ENCODE data around the gene ZNF132. TPM values are rescaled to one million over a fixed set of nuclear protein-coding genes. Genes with fewer than 3 reads are reported as not detected.
A peak's percentile ranks its signal among the peaks of the same experiment; 100 is the strongest.

Gene ZNF132
- total RNA-seq, 4 donors from 2014 or later = 2.2 to 4.5 (median 2.8) TPM

DNA sequence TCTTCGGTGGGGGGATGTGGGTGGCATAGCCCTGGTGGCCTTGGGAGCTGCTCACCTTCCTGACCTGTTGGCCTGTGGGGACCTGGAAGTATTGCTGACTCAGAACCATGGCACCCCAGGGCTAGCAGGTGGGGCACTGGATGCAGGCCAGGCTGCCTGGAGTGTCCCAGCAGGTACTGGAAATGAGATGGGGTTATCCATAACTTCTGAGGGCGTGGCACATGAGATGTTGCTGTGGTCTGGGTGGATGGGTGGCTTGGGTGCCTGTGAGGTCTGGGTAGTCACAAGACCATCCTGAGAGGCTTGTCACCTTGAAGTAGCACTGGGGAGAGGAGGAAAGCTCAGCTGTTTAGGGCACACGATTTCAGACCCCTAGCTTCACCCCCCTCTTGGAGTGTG is 45.1 kb downstream of the ZNF132 start:
- 48 to 55% methylated on average over 3 of the region's 3 CpGs for WGBS, 2 donors
- intact Hi-C loops (cut with DNase I; ENCODE audit: low total_unique reads) = no loop called here
- DNase-seq (ENCODE audit: low spot score in 2 of 2) = no peak
- H3K4me3 ChIP-seq (ENCODE audit: low read depth, poor library complexity, severe bottlenecking) = no peak overlapping the region
- TF ChIP-seq POLR2A (IDR thresholded peaks at IDR 0.05) = no peak
- TF ChIP-seq, protein P1, sequence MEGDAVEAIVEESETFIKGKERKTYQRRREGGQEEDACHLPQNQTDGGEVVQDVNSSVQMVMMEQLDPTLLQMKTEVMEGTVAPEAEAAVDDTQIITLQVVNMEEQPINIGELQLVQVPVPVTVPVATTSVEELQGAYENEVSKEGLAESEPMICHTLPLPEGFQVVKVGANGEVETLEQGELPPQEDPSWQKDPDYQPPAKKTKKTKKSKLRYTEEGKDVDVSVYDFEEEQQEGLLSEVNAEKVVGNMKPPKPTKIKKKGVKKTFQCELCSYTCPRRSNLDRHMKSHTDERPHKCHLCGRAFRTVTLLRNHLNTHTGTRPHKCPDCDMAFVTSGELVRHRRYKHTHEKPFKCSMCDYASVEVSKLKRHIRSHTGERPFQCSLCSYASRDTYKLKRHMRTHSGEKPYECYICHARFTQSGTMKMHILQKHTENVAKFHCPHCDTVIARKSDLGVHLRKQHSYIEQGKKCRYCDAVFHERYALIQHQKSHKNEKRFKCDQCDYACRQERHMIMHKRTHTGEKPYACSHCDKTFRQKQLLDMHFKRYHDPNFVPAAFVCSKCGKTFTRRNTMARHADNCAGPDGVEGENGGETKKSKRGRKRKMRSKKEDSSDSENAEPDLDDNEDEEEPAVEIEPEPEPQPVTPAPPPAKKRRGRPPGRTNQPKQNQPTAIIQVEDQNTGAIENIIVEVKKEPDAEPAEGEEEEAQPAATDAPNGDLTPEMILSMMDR (IDR thresholded peaks at IDR 0.05) = no peak

DNA sequence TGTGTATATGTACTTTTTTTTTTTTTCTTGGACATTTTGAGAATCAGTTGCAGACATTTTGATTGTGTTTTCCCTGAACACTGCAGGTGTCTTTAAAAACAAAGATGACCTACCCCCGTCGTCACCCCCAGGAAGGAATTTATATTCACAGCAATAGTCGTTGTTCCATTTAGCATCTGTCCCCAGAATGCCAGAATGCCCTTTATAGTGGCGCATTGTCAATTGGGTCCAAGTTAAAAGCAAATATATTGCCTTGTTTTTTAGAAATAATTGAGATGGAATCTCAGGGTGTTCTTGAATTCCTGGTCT is 46.3 kb downstream of the ZNF132 start:
- WGBS, 2 donors = 83 to 86% methylated on average over 4 of the region's 4 CpGs

DNA sequence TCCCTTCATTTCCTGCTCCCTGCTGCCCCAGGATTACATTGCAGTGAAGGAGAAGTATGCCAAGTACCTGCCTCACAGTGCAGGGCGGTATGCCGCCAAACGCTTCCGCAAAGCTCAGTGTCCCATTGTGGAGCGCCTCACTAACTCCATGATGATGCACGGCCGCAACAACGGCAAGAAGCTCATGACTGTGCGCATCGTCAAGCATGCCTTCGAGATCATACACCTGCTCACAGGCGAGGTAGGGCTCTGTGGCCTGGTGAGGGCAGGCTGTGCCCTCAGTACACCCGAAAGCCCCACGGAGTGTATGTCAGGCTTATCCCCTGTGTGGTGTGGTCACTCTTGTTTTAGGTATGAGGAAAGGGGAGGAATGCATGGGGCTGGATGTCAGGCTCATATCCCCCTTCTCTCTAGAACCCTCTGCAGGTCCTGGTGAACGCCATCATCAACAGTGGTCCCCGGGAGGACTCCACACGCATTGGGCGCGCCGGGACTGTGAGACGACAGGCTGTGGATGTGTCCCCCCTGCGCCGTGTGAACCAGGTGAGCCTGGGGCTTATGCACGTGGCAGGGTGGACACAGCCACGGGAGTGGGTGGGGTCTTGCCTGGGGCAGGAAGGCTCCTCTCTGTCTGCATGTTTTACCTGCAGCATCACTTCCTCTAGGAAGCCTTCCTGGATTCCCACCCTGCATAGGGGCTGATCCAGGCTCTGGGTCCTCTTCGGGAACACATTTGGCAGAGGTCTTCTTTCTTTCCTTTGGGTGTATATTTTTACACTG is 46.8 kb downstream of the ZNF132 start:
- intact Hi-C loops (cut with DNase I; ENCODE audit: low total_unique reads) = no loop called here
- no peak for TF ChIP-seq POLR2A (IDR thresholded peaks at IDR 0.05)
- TF ChIP-seq, protein P1 (IDR thresholded peaks at IDR 0.05) = no peak
- WGBS, 2 donors = 88 to 91% methylated on average over 26 of the region's 26 CpGs
- DNase-seq (ENCODE audit: low spot score in 2 of 2) = no peak
- H3K4me3 ChIP-seq (ENCODE audit: low read depth, poor library complexity, severe bottlenecking) = no peak overlapping the region

More for the DNA sequence above, 46.3 kb downstream of the ZNF132 start:
- no peak for TF ChIP-seq POLR2A (IDR thresholded peaks at IDR 0.05)
- TF ChIP-seq, protein P1 (IDR thresholded peaks at IDR 0.05) = no peak
- H3K4me3 ChIP-seq (ENCODE audit: low read depth, poor library complexity, severe bottlenecking) = no peak overlapping the region
- intact Hi-C loops (cut with DNase I; ENCODE audit: low total_unique reads) = no loop called here
- DNase-seq (ENCODE audit: low spot score in 2 of 2) = no peak

DNA sequence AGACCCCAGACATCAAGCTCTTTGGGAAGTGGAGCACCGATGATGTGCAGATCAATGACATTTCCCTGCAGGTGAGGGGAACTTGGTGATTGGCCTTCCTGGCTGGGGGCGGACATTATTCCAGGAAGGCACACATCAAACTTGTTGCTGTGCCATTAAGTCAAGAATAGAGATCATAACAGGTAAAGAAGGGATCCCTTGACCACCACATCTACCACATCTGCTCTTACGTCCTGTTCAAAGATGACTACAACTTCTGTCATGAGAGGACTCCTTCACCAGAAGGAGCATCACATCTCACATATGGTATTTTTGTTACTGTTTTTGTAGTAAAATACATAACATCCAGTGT is 51.8 kb downstream of the ZNF132 start:
- 75 to 82% methylated on average over 3 of the region's 3 CpGs for WGBS, 2 donors
- intact Hi-C loops (cut with DNase I; ENCODE audit: low total_unique reads) = no loop called here
- TF ChIP-seq, protein P1 (IDR thresholded peaks at IDR 0.05) = no peak
- no peak for TF ChIP-seq POLR2A (IDR thresholded peaks at IDR 0.05)
- no peak overlapping the region for H3K4me3 ChIP-seq (ENCODE audit: low read depth, poor library complexity, severe bottlenecking)
- no peak for DNase-seq (ENCODE audit: low spot score in 2 of 2)

DNA sequence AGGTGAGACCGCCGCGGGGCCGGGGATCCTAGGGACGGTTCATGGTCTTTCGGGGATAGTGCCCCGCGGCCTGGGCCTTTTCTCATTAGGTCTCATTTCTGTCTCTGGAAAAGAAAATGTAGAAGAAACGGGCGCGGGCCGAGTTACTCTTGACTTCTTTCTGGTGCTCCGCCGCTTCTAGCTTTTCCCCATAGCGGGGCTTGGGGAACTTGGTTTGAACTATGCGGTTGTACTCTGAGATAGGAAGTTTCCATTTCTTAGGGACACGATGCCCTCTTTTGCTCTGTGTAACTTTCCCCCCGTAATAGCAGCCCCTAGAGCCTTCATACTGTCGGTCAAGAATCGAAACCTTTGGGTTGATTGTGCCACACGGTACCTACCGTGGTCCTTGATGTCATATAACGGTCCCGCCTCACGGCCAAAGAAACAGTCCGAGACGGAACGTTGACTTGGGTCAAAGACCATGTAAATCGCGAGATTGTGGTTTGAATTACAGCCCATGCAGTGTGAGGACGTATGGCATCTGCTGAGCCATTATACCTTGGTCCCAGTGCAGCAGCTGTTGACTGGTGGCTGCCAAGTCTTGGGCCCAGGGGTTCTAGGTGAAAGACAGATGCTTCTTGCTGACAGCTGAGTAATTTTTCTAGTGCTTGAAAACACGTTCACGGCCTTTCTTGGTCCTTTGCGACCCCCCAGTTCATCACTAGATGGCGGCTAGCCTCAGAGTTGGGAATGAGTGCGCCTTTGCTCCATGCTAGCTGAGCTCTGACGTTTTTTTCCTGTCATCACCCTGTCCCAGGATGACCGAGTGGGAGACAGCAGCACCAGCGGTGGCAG is 52.4 kb downstream of the ZNF132 start:
- no peak for DNase-seq (ENCODE audit: low spot score in 2 of 2)
- intact Hi-C loops (cut with DNase I; ENCODE audit: low total_unique reads) = no loop called here
- WGBS, 2 donors = 8 to 9% methylated on average over 36 to 39 of the region's 39 CpGs
- TF ChIP-seq, protein P1 (IDR thresholded peaks at IDR 0.05) = no peak
- no peak for TF ChIP-seq POLR2A (IDR thresholded peaks at IDR 0.05)
- H3K4me3 ChIP-seq (ENCODE audit: low read depth, poor library complexity, severe bottlenecking) = peak overlapping the region; percentile 63
